ENCODE data around the gene CCM2. TPM values are rescaled to one million over a fixed set of nuclear protein-coding genes. Genes with fewer than 3 reads are reported as not detected.

Gene CCM2
- polyA plus RNA-seq, 10 donors: 37.7 to 44.1 (median 40.4) TPM

- DNase-seq: no peak
These were observed 32.2 kb upstream of the CCM2 start for GRCh38 chr7:44967571-44968446.

DNA sequence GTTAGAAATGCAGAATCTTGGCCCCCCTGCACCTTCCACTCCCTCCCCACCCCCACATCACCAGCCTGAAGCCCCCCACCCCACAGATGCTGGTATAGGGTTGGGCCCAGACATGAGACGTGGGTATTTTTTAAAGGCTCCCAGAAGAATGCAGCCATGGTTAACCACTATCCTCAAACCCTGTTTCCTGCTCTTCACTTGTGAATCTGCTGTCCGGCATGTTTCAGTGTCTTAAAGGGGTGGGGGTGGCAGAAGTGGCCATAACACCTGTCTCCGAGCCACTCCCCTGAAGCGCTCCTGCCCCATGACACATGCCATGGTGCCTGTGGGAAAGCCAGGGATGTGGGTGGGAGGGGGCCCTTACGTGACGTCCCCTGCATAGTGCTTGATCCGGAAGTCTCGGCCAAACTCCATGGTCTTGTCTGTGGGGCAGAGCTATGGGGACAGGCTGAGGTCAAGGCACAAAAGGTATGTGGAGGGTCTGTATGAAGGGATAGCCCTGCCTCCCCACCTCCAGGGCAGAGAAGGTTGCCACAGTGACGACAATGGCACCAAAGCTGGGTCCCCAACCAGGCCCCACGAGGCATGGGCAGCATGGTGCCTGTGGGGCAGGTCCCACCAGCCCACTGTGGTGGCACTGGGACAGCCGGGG is 30.8 kb upstream of the CCM2 start:
- no peak for DNase-seq

- no peak for DNase-seq
These were observed 30.1 kb upstream of the CCM2 start for GRCh38 chr7:44969701-44970522.

GRCh38 chr7:44970523-44971051 is 29.4 kb upstream of the CCM2 start:
- no peak for DNase-seq

DNA sequence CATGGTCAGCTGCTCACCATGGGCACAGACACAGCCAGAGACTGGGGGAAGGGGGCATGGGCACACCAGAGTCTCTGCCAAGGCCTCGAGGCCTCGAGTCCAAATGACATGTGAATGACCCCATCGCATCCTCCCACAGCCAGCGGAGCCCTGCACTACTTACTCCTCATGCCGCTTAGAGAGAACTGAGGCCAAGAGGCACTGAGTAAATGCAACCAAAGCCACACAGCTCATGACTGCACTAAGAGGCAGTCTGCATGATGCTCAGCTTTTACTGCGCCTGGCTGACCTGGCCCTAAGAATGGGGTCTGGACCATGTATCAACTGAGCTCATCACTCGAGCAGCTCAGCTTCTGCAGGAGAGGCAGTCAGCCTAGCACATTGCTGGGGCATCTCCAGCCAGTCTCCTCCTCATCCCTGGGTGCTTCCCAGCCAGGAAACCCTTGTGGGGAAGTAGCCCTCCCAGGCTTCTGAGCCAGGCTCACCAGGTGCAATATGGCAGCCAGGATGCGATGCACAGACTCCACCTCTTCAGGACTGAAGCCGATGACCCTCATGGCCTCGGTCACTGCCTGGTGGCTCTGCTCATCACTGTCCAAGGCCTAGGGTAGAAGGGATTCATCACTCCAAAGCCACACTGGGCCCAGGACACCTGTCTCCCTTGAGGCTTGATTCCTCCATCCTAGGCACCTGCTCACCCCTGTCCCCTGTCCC is 28.7 kb upstream of the CCM2 start:
- DNase-seq: no peak

DNA sequence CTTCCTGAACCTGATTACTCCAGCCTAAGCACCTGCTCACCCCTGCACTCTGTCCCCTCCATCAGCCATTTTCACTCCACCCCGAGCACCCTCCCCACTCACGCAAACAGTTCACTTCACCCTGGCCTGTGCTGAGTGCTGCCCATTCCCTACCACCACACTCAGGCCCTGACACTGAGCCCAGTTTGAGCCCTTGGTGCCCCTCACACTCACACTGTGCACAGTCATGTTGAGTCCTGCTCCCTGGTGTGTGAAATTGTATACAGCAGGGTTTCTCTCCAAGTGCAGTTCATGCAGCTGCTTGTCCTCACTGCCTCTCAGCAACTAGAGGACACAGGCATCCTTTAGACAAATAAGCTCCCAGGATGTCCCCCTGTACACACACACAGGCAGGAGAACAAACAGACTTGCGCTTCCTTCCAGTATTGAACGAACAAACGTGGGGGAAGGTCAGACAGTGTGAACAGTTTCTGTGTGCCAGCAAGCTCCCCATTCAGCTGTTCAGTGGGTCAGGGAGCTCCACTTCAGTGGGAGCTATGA is 28.0 kb upstream of the CCM2 start:
- no peak for DNase-seq

DNA sequence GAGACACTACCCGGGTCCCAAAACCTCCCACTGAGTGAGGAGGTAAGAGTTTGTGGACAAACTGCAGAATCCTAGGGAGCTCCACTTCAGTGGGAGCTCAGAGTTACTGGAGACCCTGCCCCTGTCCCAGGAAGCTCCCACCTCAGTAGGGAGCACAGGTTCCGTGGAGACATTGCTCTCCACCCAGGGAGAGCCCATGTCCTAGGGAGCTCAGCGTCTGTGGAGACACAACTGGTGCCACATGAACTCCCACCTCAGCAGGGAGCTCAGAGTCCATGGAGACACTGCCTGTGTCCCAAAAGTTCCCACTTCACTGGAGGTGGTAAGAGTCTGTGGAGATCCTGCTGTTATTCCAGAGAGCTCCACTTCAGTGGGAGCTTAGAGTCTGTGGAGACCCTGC is 27.4 kb upstream of the CCM2 start:
- DNase-seq: no peak

GRCh38 chr7:44973610-44974401 is 26.2 kb upstream of the CCM2 start:
- no peak for DNase-seq

GRCh38 chr7:44974549-44974948 is 25.5 kb upstream of the CCM2 start:
- DNase-seq: no peak

- DNase-seq: no peak
These were observed 24.5 kb upstream of the CCM2 start for GRCh38 chr7:44975331-44976039.

DNA sequence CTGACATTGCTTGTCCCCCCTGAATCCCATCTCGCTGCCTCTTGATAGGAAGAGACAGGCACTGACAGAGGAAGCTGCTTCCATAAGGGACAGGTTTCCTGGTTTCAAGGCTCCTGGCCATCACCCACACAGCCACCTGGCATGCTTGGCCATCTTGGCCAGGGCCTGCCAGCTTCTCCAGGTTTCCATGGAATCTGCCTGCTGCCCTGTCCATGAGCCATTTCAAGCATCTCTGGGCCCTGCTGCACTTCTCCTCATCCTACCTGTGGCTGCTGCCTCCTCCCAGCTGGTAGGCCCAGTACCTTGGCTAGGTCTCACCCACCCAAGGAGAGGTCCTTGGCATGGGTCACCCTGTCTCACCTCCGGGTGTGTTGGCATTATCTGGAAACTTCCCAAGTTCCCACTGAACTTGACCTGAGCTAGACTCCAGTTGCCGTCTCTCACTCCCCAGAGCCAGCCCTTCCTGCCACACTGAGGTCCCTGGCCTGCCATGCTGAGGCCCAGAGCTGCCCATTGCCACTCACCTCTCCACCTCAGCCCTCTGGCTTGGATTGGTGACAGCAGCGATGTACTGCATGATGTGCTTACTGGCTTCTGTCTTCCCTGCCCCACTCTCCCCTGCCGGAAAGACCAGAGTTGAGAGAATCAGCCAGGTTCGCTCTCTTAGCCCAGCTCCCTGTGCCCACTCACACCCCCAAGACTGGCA is 23.8 kb upstream of the CCM2 start:
- DNase-seq: no peak

DNA sequence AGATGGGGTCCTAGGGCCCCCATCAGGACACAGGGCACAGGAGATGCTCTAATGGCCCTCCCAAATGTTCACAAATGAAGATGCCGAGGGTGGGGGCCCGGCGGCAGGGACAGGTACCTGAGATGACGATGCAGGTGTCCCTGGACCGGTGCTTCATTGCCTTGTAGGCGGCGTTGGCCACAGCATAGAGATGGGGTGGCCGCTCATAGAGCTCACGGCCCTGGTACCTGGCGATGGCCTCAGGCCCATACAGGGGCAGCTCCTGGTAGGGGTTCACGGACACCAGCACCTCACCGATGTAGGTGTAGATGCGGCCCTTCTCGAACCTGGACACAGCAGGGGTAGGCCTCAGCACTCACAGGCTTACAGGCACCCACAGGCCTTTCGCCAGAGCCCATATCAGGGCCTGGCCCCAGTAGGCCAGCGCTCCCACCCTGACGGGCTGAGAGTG is 23.2 kb upstream of the CCM2 start:
- no peak for DNase-seq

GRCh38 chr7:44977304-44977958 is 22.6 kb upstream of the CCM2 start:
- DNase-seq: no peak

- DNase-seq: no peak
These were observed 22.1 kb upstream of the CCM2 start for GRCh38 chr7:44977959-44978335.

- no peak for DNase-seq
These were observed 21.3 kb upstream of the CCM2 start, which contains the start of gene MYO1G for GRCh38 chr7:44978511-44979366. TSS of gene MYO1G (minus strand) at chr7:44979015. CDS start at chr7:44978961, 54 bp downstream.

- no peak for DNase-seq
These were observed 20.3 kb upstream of the CCM2 start for GRCh38 chr7:44979481-44980392.
